Measurements from ENCODE around the gene DCST1. TPM values are rescaled to one million over a fixed set of nuclear protein-coding genes. Genes with fewer than 3 reads are reported as not detected.

DCST1 gene
- polyA plus RNA-seq, 3 donors: 0.05 TPM; not detected in 2

DNA sequence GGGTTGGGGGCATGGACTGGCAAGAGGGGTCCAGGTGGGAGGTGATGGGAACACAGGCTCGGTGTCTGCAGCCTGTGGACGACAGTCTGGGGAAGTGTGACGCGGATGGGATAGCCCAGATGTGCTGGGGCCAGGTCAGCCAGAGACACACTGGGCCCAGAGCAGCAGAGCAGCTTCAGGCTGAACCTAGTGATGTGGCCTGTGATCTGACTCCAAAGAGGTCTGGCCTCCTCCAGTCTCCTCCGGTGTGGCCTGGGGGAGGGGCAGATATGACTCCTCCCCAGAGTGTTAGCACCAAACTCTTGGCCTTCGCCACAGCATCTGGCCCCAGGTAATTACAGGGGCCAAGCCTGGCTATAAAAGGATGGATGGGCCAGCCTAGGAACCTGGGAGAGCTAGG lies 58.5 kb downstream of the DCST1 start:
- DNase-seq: no peak
- no peaks in the 10 kb centered on the region for H3K9me3 Mint-ChIP-seq
- H3K4me3 Mint-ChIP-seq: no peak overlapping the region

DNA sequence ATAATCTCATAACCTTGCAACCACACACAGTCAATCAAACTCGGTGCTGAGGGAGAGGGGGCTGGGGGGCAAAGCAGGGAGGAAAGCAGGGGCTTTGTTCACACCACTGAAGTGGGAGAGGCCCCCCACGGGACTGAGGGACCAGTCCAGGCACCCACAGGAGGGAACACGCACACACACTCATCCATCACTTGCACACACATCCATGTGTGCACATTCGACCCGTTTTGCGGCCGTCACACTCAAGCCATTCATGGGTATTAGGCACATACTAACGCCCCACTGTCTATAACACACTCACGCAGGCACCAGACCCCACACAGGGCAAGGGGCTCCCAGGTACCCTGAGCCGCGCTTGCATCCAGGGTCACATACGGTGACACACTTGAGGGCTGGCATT lies 59.0 kb downstream of the DCST1 start:
- Mint-ChIP-seq H3K9me3 (no peaks in the 10 kb centered on the region), H3K4me3 (no peak overlapping the region), H3K27ac (no peak overlapping the region), H3K36me3 (no peaks in the 10 kb centered on the region), H3K4me1 (peaks cover 6% of the 10 kb centered on the region), H3K27me3 (ENCODE audit: low read depth in 3 of 3) (peaks cover 5 to 15% (median 11%) of the 10 kb centered on the region in 3 donors)
- peaks cover 0 to 7% of the 10 kb centered on the region in 2 donors for H3K4me1 ChIP-seq (ENCODE audit: control insufficient read depth in 1 of 2, insufficient read depth in 2 of 2, low read length in 2 of 2)
- no peak overlapping the region for H3K27ac ChIP-seq (ENCODE audit: low read depth in 1 of 2, low read length in 2 of 2)
- H3K4me2 ChIP-seq (replicated peaks; ENCODE audit: extremely low read depth, low read length, poor library complexity, severe bottlenecking): no peak overlapping the region
- peaks cover 0 to 6% of the 10 kb centered on the region in 2 donors for H3K27me3 ChIP-seq (ENCODE audit: control insufficient read depth in 2 of 2, insufficient read depth in 2 of 2, low read length in 2 of 2)
- TF ChIP-seq, protein P1, sequence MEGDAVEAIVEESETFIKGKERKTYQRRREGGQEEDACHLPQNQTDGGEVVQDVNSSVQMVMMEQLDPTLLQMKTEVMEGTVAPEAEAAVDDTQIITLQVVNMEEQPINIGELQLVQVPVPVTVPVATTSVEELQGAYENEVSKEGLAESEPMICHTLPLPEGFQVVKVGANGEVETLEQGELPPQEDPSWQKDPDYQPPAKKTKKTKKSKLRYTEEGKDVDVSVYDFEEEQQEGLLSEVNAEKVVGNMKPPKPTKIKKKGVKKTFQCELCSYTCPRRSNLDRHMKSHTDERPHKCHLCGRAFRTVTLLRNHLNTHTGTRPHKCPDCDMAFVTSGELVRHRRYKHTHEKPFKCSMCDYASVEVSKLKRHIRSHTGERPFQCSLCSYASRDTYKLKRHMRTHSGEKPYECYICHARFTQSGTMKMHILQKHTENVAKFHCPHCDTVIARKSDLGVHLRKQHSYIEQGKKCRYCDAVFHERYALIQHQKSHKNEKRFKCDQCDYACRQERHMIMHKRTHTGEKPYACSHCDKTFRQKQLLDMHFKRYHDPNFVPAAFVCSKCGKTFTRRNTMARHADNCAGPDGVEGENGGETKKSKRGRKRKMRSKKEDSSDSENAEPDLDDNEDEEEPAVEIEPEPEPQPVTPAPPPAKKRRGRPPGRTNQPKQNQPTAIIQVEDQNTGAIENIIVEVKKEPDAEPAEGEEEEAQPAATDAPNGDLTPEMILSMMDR (IDR thresholded peaks at IDR 0.05): no peak
- H3K36me3 ChIP-seq (replicated peaks in 1 of 2; ENCODE audit: control insufficient read depth in 1 of 2, insufficient read depth in 2 of 2, low read length in 2 of 2): no peaks in the 10 kb centered on the region
- H3K4me3 ChIP-seq (replicated peaks in 1 of 3; ENCODE audit: low read depth in 2 of 3, low read length in 3 of 3): no peak overlapping the region
- H3K9ac ChIP-seq (ENCODE audit: insufficient read depth, low read length, poor library complexity, severe bottlenecking): no peak overlapping the region
- no peaks in the 10 kb centered on the region for H4K20me1 ChIP-seq (ENCODE audit: insufficient read depth, low read length)
- no peak overlapping the region for H2AFZ ChIP-seq (ENCODE audit: insufficient read depth, low read depth, low read length, poor library complexity, severe bottlenecking)
- 100% methylated on average over 8 of the region's 12 CpGs for WGBS (ENCODE audit: insufficient coverage)
- peak in 1 of 3 donors; percentile 2 for DNase-seq
- H3K9me3 ChIP-seq (replicated peaks in 1 of 2; ENCODE audit: control insufficient read depth in 1 of 2, insufficient read depth in 1 of 2, low read length in 2 of 2): no peaks in the 10 kb centered on the region
- intact Hi-C loops (cut with micrococcal nuclease): loop anchor here in 1 of 2 donors (2.0 to 5.0 kb wide), 2 partner anchors 35 to 74 kb away; partner anchors contain the start of gene EFNA1
- no peaks in the 10 kb centered on the region for H3K79me2 ChIP-seq (ENCODE audit: insufficient read depth, low read length)

More for the DNA sequence above, 58.5 kb downstream of the DCST1 start:
- H3K79me2 ChIP-seq (ENCODE audit: insufficient read depth, low read length): no peaks in the 10 kb centered on the region
- no peaks in the 10 kb centered on the region for H3K36me3 ChIP-seq (replicated peaks in 1 of 2; ENCODE audit: control insufficient read depth in 1 of 2, insufficient read depth in 2 of 2, low read length in 2 of 2)
- H3K27ac ChIP-seq (ENCODE audit: low read depth in 1 of 2, low read length in 2 of 2): no peak overlapping the region
- WGBS (ENCODE audit: insufficient coverage): 97% methylated on average over 5 of the region's 6 CpGs
- H3K4me2 ChIP-seq (replicated peaks; ENCODE audit: extremely low read depth, low read length, poor library complexity, severe bottlenecking): no peak overlapping the region
- H3K9ac ChIP-seq (ENCODE audit: insufficient read depth, low read length, poor library complexity, severe bottlenecking): no peak overlapping the region
- intact Hi-C loops (cut with micrococcal nuclease): loop anchor here in 1 of 2 donors (2.0 to 5.0 kb wide), 2 partner anchors 35 to 75 kb away; partner anchors contain the start of gene EFNA1
- no peaks in the 10 kb centered on the region for H3K9me3 ChIP-seq (replicated peaks in 1 of 2; ENCODE audit: control insufficient read depth in 1 of 2, insufficient read depth in 1 of 2, low read length in 2 of 2)
- H3K27me3 ChIP-seq (ENCODE audit: control insufficient read depth in 2 of 2, insufficient read depth in 2 of 2, low read length in 2 of 2): peaks cover 0 to 6% of the 10 kb centered on the region in 2 donors
- Mint-ChIP-seq H3K27ac (no peak overlapping the region), H3K36me3 (peaks cover 0 to 4% of the 10 kb centered on the region in 2 donors), H3K27me3 (ENCODE audit: low read depth in 3 of 3) (peaks cover 5 to 15% (median 11%) of the 10 kb centered on the region in 3 donors), H3K4me1 (peaks cover 6% of the 10 kb centered on the region)
- no peak overlapping the region for H3K4me3 ChIP-seq (replicated peaks in 1 of 3; ENCODE audit: low read depth in 2 of 3, low read length in 3 of 3)
- peaks cover 0 to 7% of the 10 kb centered on the region in 2 donors for H3K4me1 ChIP-seq (ENCODE audit: control insufficient read depth in 1 of 2, insufficient read depth in 2 of 2, low read length in 2 of 2)
- no peaks in the 10 kb centered on the region for H4K20me1 ChIP-seq (ENCODE audit: insufficient read depth, low read length)
- no peak overlapping the region for H2AFZ ChIP-seq (ENCODE audit: insufficient read depth, low read depth, low read length, poor library complexity, severe bottlenecking)
- TF ChIP-seq, protein P1 (IDR thresholded peaks at IDR 0.05): no peak

All from CD14-positive monocyte (primary cell).